GM19455 (cell line): Measurements from ENCODE around the gene PPP1R14C.

Experiments
- ATAC-seq: cut with Tn5 transposase; IDR thresholded peaks from one replicate; pipeline ENCODE4 v1.9.1; 2021; ENCODE audit not compliant: unreplicated experiment

PPP1R14C gene

DNA sequence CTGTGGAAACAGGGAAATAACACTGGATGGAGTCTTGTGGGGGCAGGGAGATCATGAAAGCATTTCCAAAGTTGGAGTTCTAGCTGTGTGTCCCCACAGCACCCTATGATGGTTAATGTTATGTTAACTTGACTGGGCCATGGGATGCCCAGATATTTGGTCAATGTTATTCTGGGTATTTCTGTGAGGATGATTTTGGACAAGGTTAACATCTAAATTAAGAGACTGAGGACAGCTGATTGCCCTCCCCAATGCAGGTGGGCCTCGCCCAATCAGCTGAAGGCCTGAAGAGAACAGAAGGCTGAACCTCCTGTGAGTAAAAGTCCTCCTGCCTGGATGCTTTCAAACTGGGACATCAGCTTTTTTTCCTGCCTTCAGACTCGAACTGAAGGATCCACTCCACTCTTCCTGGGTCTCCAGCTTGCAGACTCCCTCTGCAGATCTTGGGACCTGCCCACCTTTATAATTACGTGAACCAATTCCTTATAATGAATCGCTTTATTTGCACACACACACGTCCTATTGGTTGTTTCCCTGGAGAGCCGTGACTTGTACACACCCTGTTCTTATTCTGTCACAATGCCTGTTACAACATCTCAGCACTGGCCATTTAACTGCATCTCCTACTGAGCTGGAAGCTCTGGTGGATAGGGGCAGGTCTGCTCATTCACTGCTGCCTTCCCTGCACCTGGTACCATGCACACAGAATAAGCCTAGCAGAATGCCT, 126.4 kb downstream of the PPP1R14C start:
- no peak for ATAC-seq

DNA sequence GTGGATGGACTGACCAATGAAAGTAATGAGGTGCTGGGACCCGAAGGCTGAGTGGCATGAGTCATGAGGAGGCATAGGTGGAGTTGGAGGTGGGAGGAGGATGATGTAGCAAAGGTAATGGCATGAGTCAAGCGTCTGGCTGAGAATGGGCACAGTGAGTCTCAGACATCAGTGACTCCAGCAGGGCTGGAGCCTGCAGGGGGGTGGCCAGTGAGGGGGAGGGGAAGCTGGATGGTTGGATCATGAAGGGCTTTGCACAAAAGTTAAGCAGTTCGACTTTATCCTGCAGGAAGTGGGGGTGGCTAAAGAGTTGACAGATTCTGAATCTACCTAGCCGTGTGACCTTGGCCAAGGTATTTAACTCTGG, 127.0 kb downstream of the PPP1R14C start:
- no peak for ATAC-seq

DNA sequence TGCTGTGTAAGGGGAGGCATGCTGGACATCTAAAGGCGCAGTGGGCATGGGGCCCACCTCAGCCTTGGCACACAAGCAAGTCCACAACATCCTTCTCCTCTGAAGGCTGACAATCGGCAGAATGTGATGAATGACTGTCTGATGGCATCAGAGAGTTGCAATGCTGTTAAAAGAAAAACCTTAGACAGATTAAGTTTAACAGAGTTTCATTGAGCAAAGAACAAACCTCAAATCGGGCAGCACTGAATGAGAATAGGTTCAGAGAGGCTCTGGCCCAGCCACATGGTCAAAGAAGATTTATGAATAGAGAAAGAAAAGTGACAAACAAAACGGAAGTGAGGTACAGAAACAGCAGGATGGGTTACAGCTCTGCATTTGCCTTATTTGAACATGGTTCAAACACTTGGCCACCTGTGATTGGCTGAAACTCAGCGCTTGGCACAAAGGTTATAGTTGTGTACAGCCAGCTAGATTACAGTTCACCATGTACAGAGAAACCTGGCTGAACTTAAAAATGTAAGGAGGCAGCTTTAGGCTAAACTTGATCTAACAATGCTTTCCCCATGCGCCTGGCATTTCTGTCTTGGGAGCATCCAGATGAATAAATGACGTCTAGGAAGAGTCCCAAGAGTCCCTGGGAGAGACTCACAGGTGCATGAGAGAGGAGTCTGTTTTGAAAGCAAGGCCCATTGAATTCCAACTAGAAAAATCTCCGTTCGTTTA, 127.6 kb downstream of the PPP1R14C start:
- no peak for ATAC-seq

DNA sequence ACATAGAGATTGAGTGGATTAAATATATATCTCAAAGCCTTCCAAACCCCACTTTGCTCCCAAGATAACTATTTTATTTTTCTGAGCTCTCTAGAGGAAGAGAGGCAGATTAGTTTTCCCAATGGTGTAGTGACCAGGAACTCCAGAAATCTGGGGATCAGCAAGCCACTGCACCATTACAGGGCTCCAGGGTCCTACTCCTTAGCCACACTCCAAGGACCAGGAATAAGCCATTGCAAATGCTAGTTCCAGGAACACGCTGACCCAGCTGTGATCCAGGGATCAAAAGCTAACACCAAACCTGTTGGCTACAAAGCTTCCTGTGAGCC, 128.3 kb downstream of the PPP1R14C start:
- ATAC-seq: no peak

DNA sequence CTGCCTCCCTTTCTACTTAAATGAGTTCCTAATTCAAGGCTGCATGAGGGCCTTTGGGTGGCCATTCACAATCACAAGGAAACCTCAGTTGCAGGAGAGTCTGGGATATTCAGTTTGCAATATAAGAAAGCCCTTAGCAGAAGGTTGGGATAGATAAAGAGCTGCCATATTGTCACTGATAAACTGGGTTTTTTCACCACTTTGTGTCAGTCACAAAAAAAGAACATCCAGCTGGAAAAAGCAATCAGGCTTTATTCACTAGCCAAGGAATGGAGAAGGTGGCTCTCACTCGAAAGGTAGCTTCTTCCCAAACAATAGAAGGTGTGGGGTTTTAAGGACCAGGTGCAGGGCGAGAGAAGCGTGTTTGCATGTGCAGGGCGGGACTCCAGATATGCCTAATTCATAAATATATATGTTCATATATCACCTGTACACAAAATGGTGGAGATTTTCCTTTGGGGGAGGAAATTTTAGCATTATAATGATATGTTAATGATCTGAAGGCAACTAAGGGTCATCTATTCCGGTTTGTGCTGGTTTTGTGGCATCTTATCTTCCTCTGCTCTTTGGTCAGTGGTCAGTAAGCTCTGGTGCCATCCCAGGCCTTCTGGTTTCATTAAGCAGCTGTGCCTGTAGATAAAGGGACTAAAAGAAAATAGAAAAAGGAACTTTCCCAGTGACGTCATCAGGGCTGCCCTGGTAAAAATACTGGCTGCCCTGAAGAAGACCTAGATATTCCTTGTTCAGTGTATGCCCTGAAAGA, 128.8 kb downstream of the PPP1R14C start:
- no peak for ATAC-seq

GRCh38 chr6:150272264-150272975, 129.6 kb downstream of the PPP1R14C start:
- no peak for ATAC-seq

DNA sequence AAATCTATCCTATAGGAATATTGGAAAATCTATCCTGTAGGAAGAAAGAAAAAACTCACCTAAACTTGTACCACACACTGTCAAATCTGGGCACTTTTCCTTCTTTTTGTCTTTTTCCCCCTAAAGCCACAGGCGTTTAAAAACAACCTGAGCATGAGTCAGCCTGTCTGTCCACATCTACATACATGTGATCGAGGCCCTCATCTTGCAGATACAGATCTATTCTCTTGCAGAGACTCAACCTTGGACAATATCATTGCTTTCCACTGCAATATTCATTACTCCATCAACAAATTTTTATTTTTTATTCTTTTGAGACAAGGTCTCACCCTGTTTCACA, 130.1 kb downstream of the PPP1R14C start:
- ATAC-seq: no peak

GRCh38 chr6:150273457-150274309, 130.8 kb downstream of the PPP1R14C start:
- no peak for ATAC-seq

DNA sequence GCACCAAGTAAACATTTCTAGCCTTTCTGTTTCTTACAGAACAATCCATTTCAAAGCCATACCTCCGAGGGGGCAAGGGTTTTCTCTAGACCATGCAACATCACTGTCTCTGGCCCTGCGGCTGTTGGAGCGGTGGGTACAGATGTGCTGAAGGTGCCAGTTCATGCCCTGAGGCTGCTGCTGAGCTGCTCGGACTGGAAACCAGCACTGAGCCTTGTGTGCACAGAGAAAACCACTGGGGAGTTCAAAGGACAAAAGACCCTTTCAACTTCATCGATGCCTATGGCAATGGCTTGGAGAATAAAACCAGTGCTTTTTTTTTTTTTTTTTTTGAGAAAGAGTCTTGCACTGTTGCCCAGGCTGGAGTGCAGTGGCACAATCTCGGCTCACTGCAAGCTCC, 132.6 kb downstream of the PPP1R14C start:
- ATAC-seq: no peak

DNA sequence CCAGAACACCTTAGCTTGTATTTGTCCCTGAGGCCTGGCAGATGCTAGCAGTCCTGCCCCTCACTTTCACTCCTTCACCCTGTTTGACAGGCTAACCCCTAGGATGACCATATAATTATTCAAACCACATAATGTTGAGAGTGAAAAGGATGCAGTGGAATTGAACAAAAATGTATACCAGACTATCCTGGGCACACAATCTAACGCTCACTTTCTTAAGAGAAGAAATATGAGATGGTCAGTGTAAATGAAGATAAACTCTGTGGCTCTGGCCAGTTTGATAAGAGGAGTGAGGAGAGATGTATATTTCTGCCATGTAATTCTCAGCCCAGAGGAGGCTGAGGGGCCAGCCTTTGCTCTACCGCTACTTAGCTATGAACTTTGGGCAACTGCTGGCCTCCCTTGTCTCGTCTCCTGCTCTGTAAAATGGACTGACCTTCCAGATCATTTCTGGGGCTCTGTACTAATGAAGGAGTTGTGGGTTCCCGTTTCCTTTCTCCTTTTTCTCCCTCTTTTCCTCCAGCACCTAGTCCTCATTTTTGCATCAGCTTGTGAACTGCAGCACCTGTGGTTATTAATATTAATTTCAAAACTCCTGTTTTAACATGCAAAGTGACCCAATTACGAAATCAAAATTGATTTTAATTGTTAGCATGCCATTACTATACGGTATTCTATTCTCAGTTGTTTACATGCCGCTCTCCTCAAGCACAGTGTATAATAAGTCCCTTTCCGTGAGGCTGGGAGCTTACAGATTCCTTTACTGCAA, 133.5 kb downstream of the PPP1R14C start:
- no peak for ATAC-seq

DNA sequence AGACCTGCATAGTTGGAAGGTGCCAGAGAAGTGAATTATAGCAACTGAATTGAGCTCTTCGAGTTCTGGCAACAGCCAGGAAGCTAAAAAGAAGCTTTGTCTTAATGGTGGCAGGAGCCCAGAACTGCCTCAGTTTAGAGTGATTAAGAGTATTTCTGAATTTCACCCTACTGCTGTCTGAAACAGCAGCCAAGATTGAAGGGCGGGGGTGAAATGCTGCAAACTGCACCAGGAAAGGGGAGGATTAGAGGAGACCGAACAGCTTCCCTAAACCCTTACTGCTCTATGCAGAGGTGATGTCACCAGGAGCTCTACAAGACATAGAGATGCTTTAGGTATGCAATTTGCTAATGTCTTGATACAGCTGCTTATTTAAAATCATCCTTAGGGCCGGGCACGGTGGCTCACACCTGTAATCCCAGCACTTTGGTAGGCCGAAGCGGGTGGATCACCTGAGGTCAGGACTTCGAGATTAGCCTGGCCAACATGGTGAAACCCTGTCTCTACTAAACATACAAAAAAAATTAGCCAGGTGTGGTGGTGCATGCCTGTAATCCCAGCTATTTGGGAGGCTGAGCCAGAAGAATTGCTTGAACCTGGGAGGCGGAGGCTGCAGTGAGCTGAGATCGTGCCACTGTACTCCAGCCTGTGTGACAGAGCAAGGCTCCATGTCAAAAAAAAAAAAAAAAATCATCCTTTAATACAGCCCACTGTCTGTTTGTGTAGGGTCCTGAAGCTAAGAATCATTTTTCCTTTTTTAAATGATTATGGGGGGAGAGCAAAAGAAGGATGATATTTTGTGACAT, 134.3 kb downstream of the PPP1R14C start:
- ATAC-seq: no peak

DNA sequence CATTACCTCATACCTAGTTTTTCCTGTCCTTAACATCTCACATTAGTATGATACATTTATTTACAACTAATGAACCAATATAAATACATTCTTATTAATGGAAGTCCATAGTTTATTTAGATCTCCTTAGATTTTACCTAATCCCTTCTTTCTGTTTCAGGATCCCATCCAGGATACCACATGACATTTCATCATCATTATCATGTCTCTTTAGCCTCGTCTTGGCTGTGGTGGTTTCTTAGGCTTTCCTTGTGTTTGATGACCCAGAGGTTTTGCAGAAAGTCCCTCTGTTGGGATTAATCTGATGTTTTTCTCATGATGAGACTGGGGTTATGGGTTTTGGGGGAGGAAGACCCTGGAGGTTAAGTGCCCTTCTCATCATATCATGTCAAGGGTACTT, 136.7 kb downstream of the PPP1R14C start:
- ATAC-seq: no peak

DNA sequence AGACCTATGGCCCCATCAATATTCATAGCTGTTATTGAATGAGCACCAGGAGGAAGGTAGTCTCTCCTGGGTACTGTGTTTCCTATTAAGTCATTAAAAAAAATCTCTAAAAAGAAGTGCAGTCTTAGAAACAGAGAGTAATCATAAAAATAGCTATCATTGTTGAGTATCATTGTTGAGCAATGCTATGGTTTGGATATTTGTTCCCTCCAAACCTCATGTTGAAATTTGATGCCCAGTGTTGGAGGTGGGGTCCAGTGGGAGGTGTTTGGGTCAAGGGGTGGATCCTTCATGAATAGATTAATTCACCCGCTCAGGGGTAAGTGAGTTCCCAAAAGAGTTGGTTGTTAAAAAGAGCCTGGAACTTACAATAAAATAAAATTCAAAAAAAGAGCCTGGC, 137.9 kb downstream of the PPP1R14C start:
- ATAC-seq: no peak

DNA sequence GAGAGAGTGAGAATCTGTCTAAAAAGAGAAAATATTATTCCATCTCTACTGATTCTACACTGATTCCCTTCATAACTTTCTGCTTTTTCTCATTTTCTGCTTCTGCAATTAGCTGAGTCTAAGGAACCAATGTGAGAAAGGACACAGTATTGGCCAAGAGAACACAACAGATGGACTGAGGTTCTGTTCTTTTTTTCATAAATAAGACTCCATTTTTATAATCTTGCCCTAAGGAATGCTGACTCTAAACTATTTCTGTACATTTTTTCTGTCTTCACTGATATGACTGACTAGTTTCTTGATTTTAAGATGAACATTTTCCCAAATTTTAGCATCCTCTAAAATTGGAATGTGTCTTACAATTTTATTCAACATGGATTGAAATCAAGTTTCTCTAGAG, 138.9 kb downstream of the PPP1R14C start:
- no peak for ATAC-seq

- no peak for ATAC-seq
These were observed 140.0 kb downstream of the PPP1R14C start for GRCh38 chr6:150282806-150283205.

GRCh38 chr6:150286460-150286859, 143.6 kb downstream of the PPP1R14C start:
- no peak for ATAC-seq

DNA sequence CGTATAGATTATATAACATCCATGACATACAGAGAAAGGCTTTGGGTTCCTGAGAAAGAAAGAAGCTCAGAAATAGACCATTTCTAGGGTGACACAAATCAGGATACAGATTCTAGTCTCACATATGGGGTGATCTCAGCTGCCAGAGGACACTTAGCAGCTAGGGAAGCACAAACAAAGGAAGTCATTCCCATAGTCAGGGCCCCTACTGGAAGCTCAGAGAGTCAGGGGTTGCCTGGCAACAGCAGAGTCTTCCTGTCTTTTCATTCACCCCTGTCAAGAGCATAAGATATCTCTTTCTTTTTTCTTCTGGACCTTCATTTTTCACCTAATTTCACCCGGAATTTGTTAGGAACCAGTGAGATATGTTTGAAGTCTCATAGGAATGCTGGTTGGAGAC, 144.1 kb downstream of the PPP1R14C start:
- ATAC-seq: no peak

- no peak for ATAC-seq
These were observed 145.6 kb downstream of the PPP1R14C start for GRCh38 chr6:150288456-150288855.

DNA sequence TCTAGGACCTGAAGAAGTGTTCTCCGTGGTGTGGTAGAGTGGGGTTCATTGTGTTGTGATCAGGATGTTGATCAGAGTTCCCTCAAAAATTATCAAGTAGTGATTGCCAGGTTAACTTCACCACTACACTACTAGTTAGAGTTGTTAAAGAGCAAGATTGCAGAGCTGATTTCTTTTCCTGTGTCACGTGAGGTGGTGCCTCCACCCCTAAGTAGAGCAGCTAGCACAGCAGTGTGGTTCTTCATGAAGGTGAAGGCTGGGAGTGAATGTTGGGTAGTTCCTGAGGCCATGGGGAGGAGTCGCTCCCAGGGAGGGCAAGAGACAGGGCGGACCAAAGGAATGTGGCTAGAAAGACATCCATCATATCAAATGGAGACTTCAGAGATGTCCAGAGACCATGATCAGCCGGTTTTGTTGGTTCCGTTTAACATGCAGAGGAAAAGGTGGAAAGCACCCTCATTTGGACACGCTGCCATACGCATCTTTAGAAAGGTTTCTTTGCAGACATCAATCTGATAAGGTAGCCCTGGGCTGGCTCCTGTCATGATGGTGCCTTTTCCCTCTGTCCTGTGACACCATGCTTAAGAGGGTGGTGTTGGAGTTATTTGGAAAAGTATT, 146.7 kb downstream of the PPP1R14C start:
- no peak for ATAC-seq
